ENCODE measurements around the gene COA6. TPM values are rescaled to one million over a fixed set of nuclear protein-coding genes. Genes with fewer than 3 reads are reported as not detected.

COA6 gene
- total and polyA plus RNA-seq, 2 of the 13 experiments (the other 11 are each of a cell fraction or from before 2014, with no cell fraction given): 32.4 to 104 TPM

GRCh38 chr1:234373064-234373958 lies at the start of gene COA6 (continued):
- TF ChIP-seq PRDM15 (CRISPR knock-in tag; IDR thresholded peaks at IDR 0.05) (no peak), ZNF343 (CRISPR knock-in tag; IDR thresholded peaks at IDR 0.05) (peak; percentile 71), DPF2 (CRISPR knock-in tag; IDR thresholded peaks at IDR 0.05; ENCODE audit: borderline replicate concordance, low read depth) (no peak), SALL2 (CRISPR knock-in tag; IDR thresholded peaks at IDR 0.05) (peak; percentile 45; the same call in 1 of the 2 replicates), ZNF136 (CRISPR knock-in tag; IDR thresholded peaks at IDR 0.05; ENCODE audit: low read depth) (peak; percentile 76; the same call in 1 of the 2 replicates), FUBP1 (CRISPR knock-in tag; IDR thresholded peaks at IDR 0.05; ENCODE audit: borderline replicate concordance) (peak; percentile 96; the same call in 1 of the 2 replicates), CBFB (CRISPR knock-in tag; IDR thresholded peaks at IDR 0.05) (peak; percentile 99), CBX5 (CRISPR knock-in tag; IDR thresholded peaks at IDR 0.05; ENCODE audit: borderline replicate concordance) (0 out of 2 replicates have a peak, but pooled peaks have one; percentile 81), ZNF382 (CRISPR knock-in tag; IDR thresholded peaks at IDR 0.05; ENCODE audit: borderline replicate concordance) (no peak), ZFP41 (CRISPR knock-in tag; IDR thresholded peaks at IDR 0.05; ENCODE audit: borderline replicate concordance) (peak; percentile 6), ARHGAP35 (CRISPR knock-in tag; IDR thresholded peaks at IDR 0.05; ENCODE audit: borderline replicate concordance) (peak; percentile 94), ZBTB2 (CRISPR knock-in tag; IDR thresholded peaks at IDR 0.05; ENCODE audit: low read depth) (no peak; the same call in 1 of the 2 replicates), PHF8 (CRISPR knock-in tag; IDR thresholded peaks at IDR 0.05) (peak; percentile 89), ZNF180 (CRISPR knock-in tag; IDR thresholded peaks at IDR 0.05; ENCODE audit: borderline replicate concordance, low read depth) (no peak), BATF2 (CRISPR knock-in tag; IDR thresholded peaks at IDR 0.05) (no peak), NCOA2 (CRISPR knock-in tag; IDR thresholded peaks at IDR 0.05) (peak; percentile 38; the same call in 1 of the 2 replicates), ZNF280B (CRISPR knock-in tag; IDR thresholded peaks at IDR 0.05; ENCODE audit: borderline replicate concordance) (peak; percentile 70), MIXL1 (CRISPR knock-in tag; IDR thresholded peaks at IDR 0.05) (peak; percentile 76), ZNF549 (CRISPR knock-in tag; IDR thresholded peaks at IDR 0.05) (no peak)

All from HepG2 (cell line).